IPS-15b (cell line): Measurements from ENCODE around the gene TMEM95.
"Not testable (repeated sequence)": the region's sequence is repeated elsewhere in the genome, so short reads cannot be mapped to it uniquely, and the experiment has no call there.

ENCODE experiments used
- H3K27me3 ChIP-seq: one replicate; pipeline ENCODE4 v1.6.1; 2013; ENCODE audit warnings: low read length; ENCODE audit not compliant: control insufficient read depth, insufficient read depth
- H3K36me3 ChIP-seq: one replicate; pipeline ENCODE4 v1.6.1; 2013; ENCODE audit warnings: low read length; ENCODE audit not compliant: control insufficient read depth, insufficient read depth
- H3K4me1 ChIP-seq: one replicate; pipeline ENCODE4 v1.6.1; 2013; ENCODE audit warnings: mild to moderate bottlenecking, low read length; ENCODE audit not compliant: control insufficient read depth, insufficient read depth
- H3K4me3 ChIP-seq: one replicate; pipeline ENCODE4 v1.5.1; 2013; ENCODE audit warnings: low read depth, low read length
- H3K9ac ChIP-seq: one replicate; pipeline ENCODE4 v1.6.1; 2013; ENCODE audit warnings: low read depth, mild to moderate bottlenecking, low read length
- H3K9me3 ChIP-seq: one replicate; pipeline ENCODE4 v1.6.1; 2013; ENCODE audit warnings: mild to moderate bottlenecking, low read length; ENCODE audit not compliant: control insufficient read depth, insufficient read depth

The TMEM95 gene

DNA sequence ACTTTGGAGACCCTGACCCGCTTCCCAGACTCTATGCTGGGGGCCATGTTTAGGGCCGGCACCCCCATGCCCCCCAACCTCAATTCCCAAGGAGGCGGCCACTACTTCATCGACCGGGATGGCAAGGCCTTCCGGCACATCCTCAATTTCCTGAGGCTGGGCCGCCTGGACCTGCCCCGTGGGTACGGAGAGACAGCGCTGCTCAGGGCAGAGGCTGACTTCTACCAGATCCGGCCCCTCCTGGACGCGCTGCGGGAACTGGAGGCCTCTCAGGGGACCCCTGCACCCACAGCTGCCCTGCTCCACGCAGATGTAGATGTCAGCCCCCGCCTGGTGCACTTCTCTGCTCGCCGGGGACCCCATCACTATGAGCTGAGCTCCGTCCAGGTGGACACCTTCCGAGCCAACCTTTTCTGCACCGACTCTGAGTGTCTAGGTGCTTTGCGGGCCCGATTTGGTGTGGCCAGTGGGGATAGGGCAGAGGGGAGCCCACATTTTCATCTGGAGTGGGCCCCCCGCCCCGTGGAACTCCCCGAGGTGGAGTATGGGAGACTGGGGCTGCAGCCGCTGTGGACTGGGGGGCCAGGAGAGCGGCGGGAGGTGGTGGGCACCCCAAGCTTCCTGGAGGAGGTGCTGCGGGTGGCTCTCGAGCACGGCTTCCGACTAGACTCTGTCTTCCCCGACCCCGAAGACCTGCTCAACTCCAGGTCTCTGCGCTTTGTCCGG lies 1.9 kb upstream of the TMEM95 start:
- Histone ChIP-seq H3K4me1 (peaks cover 5% of the 10 kb centered on the region), H3K36me3 (no peaks in the 10 kb centered on the region), H3K9ac (no peak overlapping the region), H3K9me3 (no peaks in the 10 kb centered on the region), H3K4me3 (peak overlapping the region; percentile 83), H3K27me3 (peaks cover 2% of the 10 kb centered on the region)

DNA sequence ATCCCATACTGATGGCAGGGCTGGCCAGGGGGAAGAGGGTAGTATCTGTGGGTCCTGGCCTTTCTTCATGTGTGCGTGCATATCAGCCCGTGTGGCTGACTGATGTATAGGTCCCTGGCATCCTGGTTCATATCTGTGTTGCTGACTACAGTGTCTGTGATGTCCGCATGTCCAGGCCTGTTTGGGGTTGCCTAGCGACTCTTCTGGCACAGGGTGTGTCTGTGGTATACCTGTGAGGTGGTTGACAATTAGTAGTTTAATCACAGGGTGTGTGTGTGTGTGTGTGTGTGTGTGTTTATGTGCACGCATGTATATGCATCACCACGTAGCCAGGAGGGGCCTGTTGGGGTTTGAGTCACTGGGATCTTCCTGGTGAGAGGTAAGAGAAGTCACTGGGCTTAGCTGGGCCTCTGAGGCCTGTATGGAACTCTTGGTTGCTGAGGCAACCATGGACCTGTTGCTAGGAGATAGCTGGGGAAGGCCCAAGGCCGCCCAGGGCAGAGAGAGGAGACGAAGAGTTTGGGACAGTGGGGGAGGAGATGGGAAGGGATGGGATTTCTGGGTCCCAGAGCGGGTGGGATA lies 603 bp upstream of the TMEM95 start:
- Histone ChIP-seq H3K9me3 (no peaks in the 10 kb centered on the region), H3K4me3 (no peak overlapping the region), H3K4me1 (peaks cover 5% of the 10 kb centered on the region), H3K36me3 (no peaks in the 10 kb centered on the region), H3K9ac (no peak overlapping the region), H3K27me3 (peaks cover 2% of the 10 kb centered on the region)

DNA sequence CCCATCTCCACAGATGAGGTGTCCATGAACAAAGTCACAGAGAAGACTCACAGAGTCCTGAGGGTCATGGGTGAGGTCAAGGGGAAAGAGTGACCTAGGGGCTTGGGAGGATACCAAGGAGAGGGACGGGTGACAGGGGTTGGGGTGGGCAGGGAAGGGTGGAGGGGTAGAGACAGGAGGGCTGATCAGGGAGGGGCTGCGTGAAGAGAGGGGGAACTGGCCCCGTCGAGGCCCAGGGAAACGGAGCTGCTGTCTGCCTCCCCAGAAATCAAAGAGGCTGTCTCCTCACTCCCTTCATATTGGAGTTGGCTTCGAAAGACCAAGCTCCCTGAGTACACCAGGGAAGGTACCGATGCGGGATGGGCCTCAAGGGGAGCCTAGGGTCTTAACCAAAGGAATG lies 617 bp downstream of the TMEM95 start:
- Histone ChIP-seq H3K9ac (no peak overlapping the region), H3K27me3 (peaks cover 2% of the 10 kb centered on the region), H3K4me3 (no peak overlapping the region), H3K9me3 (no peaks in the 10 kb centered on the region), H3K36me3 (no peaks in the 10 kb centered on the region), H3K4me1 (no peaks in the 10 kb centered on the region)

DNA sequence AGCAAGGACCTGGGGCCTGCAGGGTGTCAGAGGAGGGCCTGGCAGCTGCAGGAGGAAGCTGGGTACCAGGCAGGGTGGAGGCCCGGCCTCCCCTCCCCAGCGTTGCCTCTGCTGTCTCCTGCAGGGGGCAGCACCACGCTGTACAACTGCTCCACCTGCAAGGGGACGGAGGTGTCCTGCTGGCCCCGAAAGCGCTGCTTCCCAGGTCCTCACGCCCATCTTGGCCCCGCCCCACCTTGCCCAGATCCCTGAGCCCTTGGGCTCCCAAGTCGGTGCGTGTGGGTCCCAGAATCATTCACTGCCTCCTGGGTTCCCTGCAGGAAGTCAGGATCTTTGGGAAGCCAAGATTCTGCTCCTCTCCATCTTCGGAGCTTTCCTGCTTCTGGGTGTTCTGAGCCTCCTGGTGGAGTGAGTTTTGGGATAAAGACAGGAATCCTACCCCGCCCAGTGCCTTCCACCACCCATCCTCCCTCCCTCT lies 1.2 kb downstream of the TMEM95 start:
- H3K4me3 ChIP-seq, result peak overlapping the region; percentile 49
- H3K9ac ChIP-seq, result no peak overlapping the region
- H3K36me3 ChIP-seq, result no peaks in the 10 kb centered on the region
- no peaks in the 10 kb centered on the region for H3K4me1 ChIP-seq
- H3K9me3 ChIP-seq, result no peaks in the 10 kb centered on the region
- peaks cover 2% of the 10 kb centered on the region for H3K27me3 ChIP-seq

DNA sequence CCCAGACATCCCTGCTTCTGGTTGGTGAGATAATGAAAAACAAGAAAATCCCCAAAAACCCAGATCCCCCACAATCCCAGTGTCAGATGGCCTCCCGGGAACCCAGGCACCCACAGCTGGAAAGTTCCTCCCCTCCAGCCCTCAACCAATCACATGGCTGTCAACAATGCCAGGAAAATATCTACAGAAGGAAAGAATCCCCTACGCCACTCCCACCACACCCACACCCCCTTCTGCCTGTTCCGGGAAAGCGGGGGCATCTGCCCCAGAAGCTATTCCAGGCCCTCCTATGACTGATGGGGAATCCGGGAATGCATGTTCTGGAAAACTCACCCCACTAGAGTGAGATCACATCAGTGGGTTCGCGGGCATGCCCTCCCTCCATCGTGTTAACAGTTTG lies 1.8 kb downstream of the TMEM95 start:
- Histone ChIP-seq H3K9ac (no peak overlapping the region), H3K27me3 (peaks cover 2% of the 10 kb centered on the region), H3K9me3 (no peaks in the 10 kb centered on the region), H3K4me1 (no peaks in the 10 kb centered on the region), H3K36me3 (no peaks in the 10 kb centered on the region), H3K4me3 (no peak overlapping the region)

DNA sequence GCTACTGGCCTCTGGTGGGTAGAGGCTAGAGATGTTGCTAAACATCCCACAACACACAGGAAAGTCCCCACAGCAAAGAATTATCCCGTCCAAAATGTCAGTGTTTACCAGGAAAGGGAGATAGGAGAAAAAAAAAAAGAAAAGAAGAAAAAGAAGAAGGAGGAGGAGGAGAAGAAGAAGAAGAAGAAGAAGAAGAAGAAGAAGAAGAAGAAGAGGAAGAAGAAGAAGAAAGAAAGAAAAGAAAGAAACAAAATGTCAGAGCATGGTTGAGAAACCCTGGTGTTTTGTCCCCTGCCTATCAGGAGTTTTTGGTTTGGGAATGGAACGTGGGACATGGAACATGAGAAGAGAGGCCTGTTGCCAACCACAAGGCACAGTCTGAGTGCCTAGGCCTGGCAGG lies 2.4 kb downstream of the TMEM95 start:
- no peak overlapping the region for H3K4me3 ChIP-seq
- H3K27me3 ChIP-seq, result peaks cover 2% of the 10 kb centered on the region
- no peaks in the 10 kb centered on the region for H3K36me3 ChIP-seq
- no peak overlapping the region for H3K9ac ChIP-seq
- H3K4me1 ChIP-seq, result no peaks in the 10 kb centered on the region
- H3K9me3 ChIP-seq, result no peaks in the 10 kb centered on the region

DNA sequence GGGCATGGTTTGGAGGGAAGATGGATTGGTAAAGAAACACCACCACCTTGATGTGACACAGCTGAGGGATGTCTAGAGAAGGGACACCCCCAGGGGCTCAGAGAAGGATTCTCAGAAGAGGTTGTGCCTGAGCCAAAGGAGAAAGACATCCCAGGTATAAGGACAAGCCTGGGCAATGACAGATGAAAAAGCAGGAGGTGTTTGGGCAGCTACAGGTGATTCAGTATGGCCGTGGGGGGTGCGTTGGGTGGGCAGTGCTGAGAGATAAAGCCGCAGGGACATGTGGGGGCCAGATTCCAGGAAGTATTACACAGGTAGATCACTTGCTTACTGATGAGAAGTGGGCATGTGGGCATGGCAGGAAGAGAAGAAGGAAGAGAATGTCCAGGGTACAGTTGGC lies 7.0 kb downstream of the TMEM95 start:
- Histone ChIP-seq H3K4me3 (no peak overlapping the region), H3K36me3 (no peaks in the 10 kb centered on the region), H3K4me1 (no peaks in the 10 kb centered on the region), H3K9me3 (no peaks in the 10 kb centered on the region), H3K9ac (no peak overlapping the region), H3K27me3 (peaks cover 2% of the 10 kb centered on the region)

DNA sequence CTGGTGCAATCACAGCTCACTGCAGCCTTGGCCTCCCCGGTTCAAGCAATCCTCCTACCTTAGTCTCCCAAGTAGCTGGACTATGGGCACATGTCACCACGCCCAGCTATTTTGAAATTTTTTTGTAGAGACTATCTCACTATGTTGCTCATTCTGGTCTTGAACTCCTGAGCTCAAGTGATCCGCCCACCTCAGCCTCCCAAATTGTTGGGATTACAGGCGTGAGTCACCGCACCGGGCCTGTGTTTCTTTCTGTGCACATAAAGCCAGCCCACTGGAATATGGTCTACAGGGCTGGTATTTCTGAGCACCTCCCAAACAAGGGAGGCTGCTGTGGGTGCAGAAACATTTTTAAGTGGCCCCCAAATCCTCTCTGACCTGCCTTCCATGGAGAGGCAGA lies 8.4 kb downstream of the TMEM95 start:
- Histone ChIP-seq H3K9ac (no peak overlapping the region), H3K4me3 (no peak overlapping the region), H3K27me3 (no peaks in the 10 kb centered on the region), H3K36me3 (no peaks in the 10 kb centered on the region), H3K9me3 (no peaks in the 10 kb centered on the region), H3K4me1 (peaks cover 2% of the 10 kb centered on the region)

DNA sequence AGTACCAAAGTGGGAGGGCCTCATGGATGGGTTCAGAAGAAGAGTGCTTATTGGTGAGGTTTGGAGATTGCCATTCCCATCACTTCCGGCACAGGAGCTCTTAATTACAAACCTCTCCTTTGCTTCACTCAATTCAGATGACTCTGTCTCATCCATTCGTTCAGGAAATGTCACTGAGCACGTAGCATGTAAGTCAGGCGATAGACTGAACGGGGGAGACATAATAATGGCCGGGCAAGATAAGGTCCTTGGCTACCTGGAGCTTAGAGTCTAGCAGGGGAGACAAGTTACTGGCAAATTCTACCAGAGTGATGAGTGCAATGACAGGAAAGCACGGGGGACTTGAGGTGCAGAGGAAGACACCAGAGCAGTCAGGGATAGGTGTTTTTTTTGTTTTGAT lies 11.0 kb downstream of the TMEM95 start:
- not testable (repeated sequence) for H3K36me3 ChIP-seq, H3K4me3 ChIP-seq, H3K9ac ChIP-seq, H3K27me3 ChIP-seq, H3K4me1 ChIP-seq, H3K9me3 ChIP-seq

DNA sequence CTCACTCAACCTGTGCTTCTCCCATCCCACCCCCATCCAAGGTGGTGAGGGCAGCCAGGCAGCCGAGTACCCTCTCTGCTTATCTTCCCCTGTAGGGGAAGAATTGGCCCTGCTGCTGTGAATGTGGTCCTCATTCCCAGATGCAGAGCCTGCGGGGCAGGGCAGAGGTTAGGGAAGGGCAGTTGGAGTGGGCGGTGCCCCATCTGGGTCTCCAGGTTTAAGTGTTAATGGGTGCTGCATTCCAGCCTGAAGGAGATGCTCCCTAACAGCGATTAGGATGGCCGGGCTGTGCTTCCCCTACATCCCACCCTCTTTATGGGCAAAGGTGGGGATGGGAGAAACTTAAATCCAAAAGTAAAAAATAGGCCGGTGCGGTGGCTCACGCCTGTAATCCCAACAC lies 12.1 kb downstream of the TMEM95 start:
- no peaks in the 10 kb centered on the region for H3K9me3 ChIP-seq
- peaks cover 4% of the 10 kb centered on the region for H3K4me1 ChIP-seq
- H3K36me3 ChIP-seq, result no peaks in the 10 kb centered on the region
- no peak overlapping the region for H3K9ac ChIP-seq
- no peaks in the 10 kb centered on the region for H3K27me3 ChIP-seq
- H3K4me3 ChIP-seq, result no peak overlapping the region

DNA sequence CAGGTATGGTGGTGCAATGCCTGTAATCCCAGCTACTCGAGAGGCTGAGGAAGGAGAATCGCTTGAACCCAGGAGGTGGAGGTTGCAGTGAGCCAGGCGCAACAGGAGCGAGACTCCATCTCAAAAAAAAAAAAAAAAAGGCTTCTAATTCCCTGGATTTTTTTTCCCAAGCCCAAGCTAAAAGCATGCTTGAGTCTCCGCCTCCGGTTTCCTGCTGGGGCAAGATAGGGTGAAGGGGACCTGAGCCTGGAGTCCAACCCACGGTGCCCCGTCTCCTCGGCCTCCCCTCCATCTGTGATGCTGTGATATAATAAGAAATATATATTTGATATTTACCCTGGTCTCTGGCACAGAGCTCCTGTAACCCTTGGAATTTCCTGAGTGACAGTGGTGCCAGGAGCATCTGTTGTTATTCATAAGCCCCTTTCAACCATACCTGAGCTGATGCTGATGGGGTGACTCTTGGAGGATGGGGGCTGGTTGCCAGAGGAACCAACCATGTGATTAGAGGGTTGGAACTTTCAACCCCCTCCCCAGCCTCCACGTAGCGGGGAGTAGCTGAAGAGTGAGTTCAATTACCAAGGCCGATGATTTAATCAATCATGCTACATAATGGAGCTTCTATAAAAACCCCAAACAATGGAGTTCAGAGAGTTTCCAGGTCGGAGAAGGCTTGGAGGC lies 13.1 kb downstream of the TMEM95 start:
- Histone ChIP-seq H3K4me1 (peaks cover 4% of the 10 kb centered on the region), H3K9me3 (no peaks in the 10 kb centered on the region), H3K9ac (no peak overlapping the region), H3K4me3 (no peak overlapping the region), H3K36me3 (no peaks in the 10 kb centered on the region), H3K27me3 (no peaks in the 10 kb centered on the region)

DNA sequence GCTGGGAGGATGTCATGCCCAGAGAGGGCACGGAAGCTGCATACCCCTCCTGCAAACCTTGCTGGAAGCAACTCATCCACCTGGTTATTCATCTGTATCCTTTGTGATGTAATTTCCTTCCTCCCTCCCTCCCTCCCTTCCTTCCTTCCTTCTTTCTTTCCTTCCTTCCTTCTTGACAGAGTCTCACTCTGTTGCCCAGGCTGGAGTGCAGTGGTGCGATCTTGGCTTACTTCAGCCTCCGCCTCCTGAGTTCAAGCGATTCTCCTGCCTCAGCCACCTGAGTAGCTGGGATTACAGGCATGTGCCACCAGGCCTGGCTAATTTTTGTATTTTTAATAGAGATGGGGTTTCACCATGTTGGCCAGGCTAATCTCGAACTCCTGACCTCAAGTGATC lies 13.6 kb downstream of the TMEM95 start:
- H3K9me3 ChIP-seq, H3K27me3 ChIP-seq, H3K4me3 ChIP-seq, H3K36me3 ChIP-seq, H3K9ac ChIP-seq, H3K4me1 ChIP-seq: not testable (repeated sequence)
